KMS-11 (cell line): Measurements from ENCODE around the gene LRRC1.

Experiments used
- H2AFZ ChIP-seq: fragments of 200-600 bp; sonication (generic); 2 replicates; pipeline ENCODE4 v1.6.1; 2016; ENCODE audit warnings: antibody characterized with exemption, mixed run types, low read depth
- H3K27ac ChIP-seq: fragments of 200-600 bp; sonication (generic); 2 replicates; pipeline ENCODE4 v1.6.1; 2016; ENCODE audit warnings: mild to moderate bottlenecking, mixed run types
- H3K27me3 ChIP-seq: fragments of 200-600 bp; sonication (generic); 2 replicates; pipeline ENCODE4 v1.6.1; 2017; ENCODE audit warnings: mild to moderate bottlenecking, low read depth, mixed run types, moderate library complexity; ENCODE audit not compliant: insufficient read depth
- H3K36me3 ChIP-seq: fragments of 200-600 bp; sonication (generic); 2 replicates; pipeline ENCODE4 v1.6.1; 2017; ENCODE audit warnings: mild to moderate bottlenecking, mixed run types; ENCODE audit not compliant: insufficient read depth
- H3K4me1 ChIP-seq: fragments of 200-600 bp; sonication (generic); 2 replicates; pipeline ENCODE4 v1.6.1; 2016; ENCODE audit warnings: mild to moderate bottlenecking, low read depth, mixed run types; ENCODE audit not compliant: poor library complexity, severe bottlenecking
- H3K4me2 ChIP-seq: fragments of 200-600 bp; sonication (generic); 2 replicates; pipeline ENCODE4 v1.7.0; 2016; ENCODE audit warnings: mild to moderate bottlenecking, mixed run types
- H3K4me3 ChIP-seq: fragments of 200-600 bp; sonication (generic); IDR thresholded peaks from 2 replicates; pipeline ENCODE4 v1.6.1; 2017; ENCODE audit warnings: low read depth, low read length, mixed read lengths; ENCODE audit not compliant: insufficient read depth
- H3K79me2 ChIP-seq: fragments of 200-600 bp; sonication (generic); 2 replicates; pipeline ENCODE4 v1.6.1; 2016; ENCODE audit warnings: low read depth, mixed run types; ENCODE audit not compliant: insufficient read depth
- H3K9ac ChIP-seq: fragments of 200-600 bp; sonication (generic); 2 replicates; pipeline ENCODE4 v1.6.1; 2016; ENCODE audit warnings: mild to moderate bottlenecking, mixed run types
- H4K20me1 ChIP-seq: fragments of 200-600 bp; sonication (generic); 2 replicates; pipeline ENCODE4 v1.6.1; 2016; ENCODE audit warnings: mild to moderate bottlenecking, mixed run types; ENCODE audit not compliant: insufficient read depth
- TF ChIP-seq, protein P1 (sequence below): fragments of 200-600 bp; sonication (generic); conservative IDR thresholded peaks from 2 replicates; pipeline ENCODE4 v1.6.1; 2017; ENCODE audit warnings: low read depth, mild to moderate bottlenecking, antibody characterized with exemption, low read length, moderate library complexity, mixed read lengths

Gene LRRC1

DNA sequence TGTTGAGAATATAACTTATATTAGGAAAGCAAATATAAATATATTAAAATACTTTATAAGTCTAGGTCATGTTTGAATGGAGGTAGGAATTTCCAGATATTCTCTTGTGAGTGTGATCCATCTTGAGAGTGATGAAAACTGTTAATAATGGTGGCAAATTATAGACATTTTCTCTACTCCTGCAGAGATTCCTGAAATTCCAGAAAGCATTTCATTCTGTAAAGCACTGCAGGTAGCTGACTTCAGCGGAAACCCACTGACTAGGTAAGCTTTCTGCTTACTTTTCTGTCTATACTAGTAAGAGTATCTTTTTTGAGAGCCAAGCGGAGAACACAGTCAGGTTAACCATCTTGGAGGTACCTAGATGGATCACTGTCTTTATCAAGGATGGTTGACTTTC lies 84.0 kb downstream of the LRRC1 start:
- Histone ChIP-seq H4K20me1 (no peaks in the 10 kb centered on the region), H3K79me2 (no peaks in the 10 kb centered on the region), H2AFZ (no peak overlapping the region), H3K27me3 (no peaks in the 10 kb centered on the region), H3K9ac (no peak overlapping the region), H3K36me3 (no peaks in the 10 kb centered on the region), H3K4me2 (no peak overlapping the region), H3K27ac (no peak overlapping the region), H3K4me1 (no peaks in the 10 kb centered on the region), H3K4me3 (no peak overlapping the region)
- TF ChIP-seq, protein P1, sequence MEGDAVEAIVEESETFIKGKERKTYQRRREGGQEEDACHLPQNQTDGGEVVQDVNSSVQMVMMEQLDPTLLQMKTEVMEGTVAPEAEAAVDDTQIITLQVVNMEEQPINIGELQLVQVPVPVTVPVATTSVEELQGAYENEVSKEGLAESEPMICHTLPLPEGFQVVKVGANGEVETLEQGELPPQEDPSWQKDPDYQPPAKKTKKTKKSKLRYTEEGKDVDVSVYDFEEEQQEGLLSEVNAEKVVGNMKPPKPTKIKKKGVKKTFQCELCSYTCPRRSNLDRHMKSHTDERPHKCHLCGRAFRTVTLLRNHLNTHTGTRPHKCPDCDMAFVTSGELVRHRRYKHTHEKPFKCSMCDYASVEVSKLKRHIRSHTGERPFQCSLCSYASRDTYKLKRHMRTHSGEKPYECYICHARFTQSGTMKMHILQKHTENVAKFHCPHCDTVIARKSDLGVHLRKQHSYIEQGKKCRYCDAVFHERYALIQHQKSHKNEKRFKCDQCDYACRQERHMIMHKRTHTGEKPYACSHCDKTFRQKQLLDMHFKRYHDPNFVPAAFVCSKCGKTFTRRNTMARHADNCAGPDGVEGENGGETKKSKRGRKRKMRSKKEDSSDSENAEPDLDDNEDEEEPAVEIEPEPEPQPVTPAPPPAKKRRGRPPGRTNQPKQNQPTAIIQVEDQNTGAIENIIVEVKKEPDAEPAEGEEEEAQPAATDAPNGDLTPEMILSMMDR, result no peak

DNA sequence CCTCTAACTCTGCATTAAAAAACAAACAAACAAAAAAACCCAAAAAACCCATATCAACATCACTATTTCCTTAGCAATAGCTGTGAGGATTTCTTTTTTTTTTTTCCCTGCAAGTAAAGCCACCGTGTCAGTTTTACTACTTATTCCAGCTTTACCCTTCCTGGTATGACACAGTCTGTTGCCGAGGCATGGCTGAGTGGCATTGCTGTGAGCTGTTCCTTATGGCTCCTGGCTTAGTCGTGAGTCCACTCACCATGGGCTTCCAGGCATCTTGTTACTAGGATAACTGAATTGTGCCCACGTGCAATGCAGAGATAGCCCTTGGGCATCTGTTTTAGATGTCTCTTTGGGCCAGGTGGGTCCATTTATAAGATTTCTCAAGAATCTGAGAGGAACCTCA lies 84.8 kb downstream of the LRRC1 start:
- Histone ChIP-seq H3K4me1 (no peaks in the 10 kb centered on the region), H3K4me2 (no peak overlapping the region), H2AFZ (no peak overlapping the region), H3K36me3 (no peaks in the 10 kb centered on the region), H3K79me2 (no peaks in the 10 kb centered on the region), H3K27ac (no peak overlapping the region), H3K27me3 (no peaks in the 10 kb centered on the region), H3K9ac (no peak overlapping the region), H3K4me3 (no peak overlapping the region), H4K20me1 (no peaks in the 10 kb centered on the region)
- TF ChIP-seq, protein P1, result no peak

DNA sequence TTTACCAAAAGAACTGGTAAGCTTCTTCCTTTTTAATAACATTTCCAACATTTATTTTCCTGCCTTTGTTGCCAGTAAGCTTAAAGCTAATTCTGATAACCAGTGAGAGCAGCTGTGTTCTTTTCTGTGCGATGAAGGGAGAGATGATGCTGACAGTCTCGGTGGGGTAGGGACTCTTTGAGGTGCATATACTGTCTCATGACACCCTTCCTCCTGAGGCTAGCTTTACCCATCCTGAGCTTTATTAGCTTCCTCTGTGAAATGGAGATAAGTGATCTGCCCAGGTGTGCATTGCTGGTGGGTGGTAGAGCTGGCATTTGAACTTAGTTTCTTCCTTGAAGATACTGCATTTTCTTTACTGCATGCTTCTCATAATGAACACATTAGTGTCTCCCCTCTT lies 92.5 kb downstream of the LRRC1 start:
- no peak overlapping the region for H3K4me2 ChIP-seq
- no peak overlapping the region for H3K9ac ChIP-seq
- no peak overlapping the region for H3K4me3 ChIP-seq
- no peaks in the 10 kb centered on the region for H4K20me1 ChIP-seq
- H3K27me3 ChIP-seq, result no peaks in the 10 kb centered on the region
- H2AFZ ChIP-seq, result no peak overlapping the region
- H3K79me2 ChIP-seq, result no peaks in the 10 kb centered on the region
- H3K27ac ChIP-seq, result no peak overlapping the region
- peaks cover 67% of the 10 kb centered on the region for H3K4me1 ChIP-seq
- H3K36me3 ChIP-seq, result no peaks in the 10 kb centered on the region
- TF ChIP-seq, protein P1, result no peak

DNA sequence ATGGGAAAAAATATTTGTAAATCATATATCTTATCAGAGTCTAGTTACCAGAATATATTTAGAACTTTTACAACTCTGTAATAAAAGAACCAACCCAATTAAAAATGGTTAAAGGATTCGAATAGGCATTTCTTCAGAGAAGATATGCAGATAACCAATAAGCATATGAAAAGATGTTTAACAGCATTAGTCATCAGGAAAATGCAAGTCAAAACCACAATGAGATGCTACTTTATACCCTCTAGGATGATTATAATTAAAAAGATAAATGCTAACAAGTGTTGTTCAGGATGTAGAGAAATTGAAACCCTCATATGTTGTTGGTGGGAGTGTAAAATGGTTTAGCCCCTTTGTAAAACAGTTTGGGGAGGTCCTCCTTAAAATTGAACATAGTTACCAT lies 94.1 kb downstream of the LRRC1 start:
- Histone ChIP-seq H3K4me3 (no peak overlapping the region), H3K36me3 (no peaks in the 10 kb centered on the region), H3K9ac (no peak overlapping the region), H4K20me1 (no peaks in the 10 kb centered on the region), H3K79me2 (no peaks in the 10 kb centered on the region), H3K4me1 (peaks cover 83% of the 10 kb centered on the region), H3K27me3 (no peaks in the 10 kb centered on the region), H3K4me2 (no peak overlapping the region), H2AFZ (no peak overlapping the region), H3K27ac (no peak overlapping the region)
- TF ChIP-seq, protein P1, result no peak

DNA sequence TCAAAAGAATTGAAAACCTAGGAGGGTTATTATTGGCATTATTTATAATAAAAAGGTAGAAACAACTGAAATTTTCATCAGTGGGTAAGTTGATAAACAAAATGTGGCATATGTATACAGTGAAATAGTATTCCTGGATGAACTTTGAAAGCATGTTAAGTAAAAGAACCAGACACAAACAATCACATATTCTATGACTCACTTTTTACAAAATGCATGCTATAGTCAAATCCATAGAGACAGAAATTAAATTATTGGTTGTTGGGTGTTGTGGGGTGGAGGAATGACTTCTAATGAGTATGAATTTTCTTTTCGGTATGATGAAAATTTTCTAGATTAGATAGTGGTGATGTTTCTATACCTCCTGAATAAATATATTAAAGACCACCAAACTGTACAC lies 94.6 kb downstream of the LRRC1 start:
- no peaks in the 10 kb centered on the region for H3K36me3 ChIP-seq
- TF ChIP-seq, protein P1, result no peak
- H3K4me1 ChIP-seq, result peaks cover 86% of the 10 kb centered on the region
- H3K4me3 ChIP-seq, result no peak overlapping the region
- no peak overlapping the region for H2AFZ ChIP-seq
- H3K27me3 ChIP-seq, result no peaks in the 10 kb centered on the region
- H3K79me2 ChIP-seq, result no peaks in the 10 kb centered on the region
- no peak overlapping the region for H3K4me2 ChIP-seq
- H3K27ac ChIP-seq, result no peak overlapping the region
- no peak overlapping the region for H3K9ac ChIP-seq
- no peaks in the 10 kb centered on the region for H4K20me1 ChIP-seq
